NK-92 treated with Interleukin-12 subunit alpha and Interleukin-12 subunit beta, amount 100 ng/mL, for 24 hours (cell line): ENCODE measurements around the gene CUL9.
A peak's percentile ranks its signal among the peaks of the same experiment; 100 is the strongest.

Experiments used
- DNase-seq: peaks from one replicate; lab custom pipeline; 2025; lab: John Stamatoyannopoulos, UW

Gene CUL9

DNA sequence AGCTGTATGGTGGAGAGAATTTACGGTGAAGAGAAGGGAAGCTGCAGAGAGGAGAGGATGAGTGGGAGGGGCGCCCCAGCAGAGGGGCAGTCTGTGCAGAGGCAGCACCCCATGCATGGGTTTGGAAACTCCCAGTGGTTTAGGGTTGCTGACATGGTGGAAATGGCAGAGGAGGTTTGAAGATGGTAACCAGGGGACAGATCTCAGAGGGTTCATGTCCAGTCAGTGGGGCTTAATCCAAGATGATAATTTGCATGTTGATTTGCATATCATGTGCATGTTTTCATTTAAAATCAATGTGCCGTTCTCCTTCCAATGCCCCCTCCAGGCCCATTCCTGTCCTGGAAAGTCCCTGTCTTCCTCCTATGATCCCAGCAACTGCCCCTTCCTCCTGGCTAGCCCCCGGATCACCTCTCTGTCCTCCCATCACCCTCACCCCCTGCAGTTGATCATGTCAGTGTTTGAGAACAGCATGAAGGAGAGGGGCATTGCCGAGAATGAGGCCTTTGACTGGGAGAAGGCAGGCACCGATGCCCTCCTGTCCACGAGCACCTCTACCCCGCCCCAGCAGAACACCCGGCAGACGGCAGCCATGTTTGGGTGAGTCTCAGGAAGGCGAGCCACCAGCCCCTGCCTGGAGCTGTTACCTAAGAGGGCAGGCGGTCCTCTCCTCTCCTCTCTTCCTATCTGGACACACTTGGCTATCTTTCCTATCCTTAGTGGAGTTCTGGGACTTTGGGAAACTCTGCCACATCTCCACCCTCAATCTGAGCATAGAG, 75.6 kb downstream of the CUL9 start:
- no peak for DNase-seq

DNA sequence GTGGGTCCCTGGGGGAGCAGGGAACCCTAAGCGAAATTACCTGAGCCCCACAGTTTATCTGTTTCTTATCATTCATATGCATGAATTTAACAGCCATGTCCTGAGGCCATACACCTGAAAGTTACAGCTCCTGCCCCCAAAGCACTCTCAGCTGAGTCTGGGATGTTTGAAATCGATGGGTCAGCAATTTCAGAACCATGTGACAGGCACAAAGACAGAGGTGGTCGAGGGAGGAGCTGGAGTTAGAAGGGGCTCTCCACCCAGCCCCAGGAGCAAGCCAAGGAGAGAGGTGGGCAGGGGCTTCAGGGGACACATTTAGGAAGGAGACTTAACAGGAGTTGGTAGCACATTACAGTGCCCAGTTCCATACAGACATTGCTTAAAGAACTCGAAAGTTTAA, 76.2 kb downstream of the CUL9 start:
- no peak for DNase-seq

DNA sequence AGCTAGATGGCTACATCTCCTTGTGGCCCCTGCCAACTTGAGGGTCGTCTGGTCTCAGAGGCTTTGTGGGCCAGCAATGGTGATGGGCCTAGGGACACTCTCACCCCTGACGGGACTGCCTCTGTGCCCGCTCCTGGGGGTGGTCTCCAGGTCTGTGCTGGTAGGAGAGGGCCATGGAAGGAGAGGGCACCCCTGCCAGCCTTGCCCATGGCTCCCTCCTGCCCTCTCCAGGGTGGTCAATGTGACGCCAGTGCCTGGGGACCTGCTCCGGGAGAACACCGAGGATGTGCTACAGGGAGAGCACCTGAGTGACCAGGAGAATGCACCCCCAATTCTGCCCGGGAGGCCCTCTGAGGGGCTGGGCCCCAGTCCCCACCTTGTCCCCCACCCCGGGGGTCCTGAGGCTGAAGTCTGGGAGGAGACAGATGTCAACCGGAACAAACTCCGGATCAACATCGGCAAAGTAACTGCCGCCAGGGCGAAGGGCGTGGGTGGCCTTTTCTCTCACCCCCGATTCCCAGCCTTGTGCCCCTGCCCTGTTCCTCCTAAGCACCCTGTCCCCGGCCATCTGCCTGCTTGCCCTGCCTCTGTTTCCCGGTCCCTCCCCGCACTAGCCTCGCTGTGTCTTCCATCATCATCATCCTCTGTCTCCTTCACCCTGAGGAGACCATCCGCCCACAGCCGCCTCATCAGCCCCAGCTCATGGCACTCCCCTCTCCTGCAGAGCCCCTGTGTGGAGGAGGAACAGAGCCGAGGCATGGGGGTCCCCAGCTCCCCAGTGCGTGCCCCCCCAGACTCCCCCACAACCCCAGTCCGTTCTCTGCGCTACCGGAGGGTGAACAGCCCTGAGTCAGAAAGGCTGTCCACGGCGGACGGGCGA, 77.1 kb downstream of the CUL9 start:
- DNase-seq = no peak

DNA sequence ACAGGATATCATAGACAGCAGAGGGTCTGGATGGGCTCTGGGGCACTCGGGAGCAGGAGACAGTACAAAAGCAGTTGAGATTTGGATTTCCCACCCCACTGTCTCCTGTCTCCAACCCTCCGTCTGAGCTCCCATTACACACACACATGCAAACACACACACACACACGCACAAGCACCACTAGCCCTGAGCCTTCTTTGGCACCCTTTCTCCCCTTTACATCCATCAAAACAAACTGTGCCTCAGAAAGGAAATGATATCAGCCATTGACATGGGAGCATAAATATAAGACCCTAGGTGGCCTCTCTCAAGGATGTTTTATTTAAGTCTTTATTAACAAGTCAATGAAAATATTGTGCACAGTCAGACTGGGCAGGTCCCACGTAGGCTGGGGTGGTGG, 78.8 kb downstream of the CUL9 start:
- no peak for DNase-seq

GRCh38 chr6:43261198-43261597, 79.2 kb downstream of the CUL9 start:
- DNase-seq = no peak

DNA sequence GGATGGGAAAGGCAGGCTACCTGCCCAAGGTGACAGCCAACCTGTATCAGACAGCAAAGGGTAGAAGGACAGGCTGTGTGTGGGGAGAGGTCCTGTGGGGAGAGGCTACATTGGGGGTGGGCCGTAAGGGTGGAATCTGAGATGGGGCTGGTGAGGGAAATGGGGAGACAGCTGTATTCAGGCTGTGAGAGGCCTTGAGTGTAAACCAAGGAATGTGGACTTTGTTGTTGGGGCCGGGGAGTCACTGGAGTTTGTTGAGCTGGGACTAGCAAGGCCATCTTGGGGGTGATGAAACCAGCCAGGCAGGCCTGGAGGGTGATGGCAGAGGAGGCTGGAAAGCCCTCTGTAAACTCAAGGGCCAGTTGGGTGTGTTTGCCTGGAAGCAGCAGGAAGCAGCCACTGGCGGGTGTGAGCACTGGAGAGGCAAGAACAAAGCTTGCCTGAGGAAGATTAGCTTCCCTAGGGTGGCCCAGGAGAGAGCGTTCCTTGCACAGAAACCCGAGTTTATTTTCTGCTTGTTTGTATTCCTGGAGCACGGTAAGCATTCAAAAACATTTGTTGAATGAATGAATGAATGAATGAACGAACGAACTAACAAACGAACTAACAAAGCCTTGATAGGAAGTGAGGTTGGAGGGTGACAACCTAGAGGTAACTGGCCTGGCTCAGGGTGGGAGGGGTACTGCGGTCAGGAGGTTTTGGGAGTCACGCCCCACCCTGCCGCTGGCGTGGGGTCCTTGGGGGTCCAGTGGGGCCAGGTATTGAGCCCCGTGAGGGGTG, 80.2 kb downstream of the CUL9 start:
- no peak for DNase-seq

DNA sequence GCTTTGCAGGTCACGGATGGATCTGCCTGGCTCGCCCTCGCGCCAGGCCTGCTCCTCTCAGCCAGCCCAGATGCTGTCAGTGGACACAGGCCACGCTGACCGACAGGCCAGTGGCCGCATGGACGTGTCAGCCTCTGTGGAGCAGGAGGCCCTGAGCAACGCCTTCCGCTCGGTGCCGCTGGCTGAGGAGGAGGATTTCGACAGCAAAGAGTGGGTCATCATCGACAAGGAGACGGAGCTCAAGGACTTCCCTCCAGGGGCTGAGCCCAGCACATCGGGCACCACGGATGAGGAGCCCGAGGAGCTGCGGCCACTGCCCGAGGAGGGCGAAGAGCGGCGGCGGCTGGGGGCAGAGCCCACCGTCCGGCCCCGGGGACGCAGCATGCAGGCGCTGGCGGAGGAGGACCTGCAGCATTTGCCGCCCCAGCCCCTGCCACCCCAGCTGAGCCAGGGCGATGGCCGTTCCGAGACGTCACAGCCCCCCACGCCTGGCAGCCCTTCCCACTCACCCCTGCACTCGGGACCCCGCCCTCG, 80.9 kb downstream of the CUL9 start:
- no peak for DNase-seq

DNA sequence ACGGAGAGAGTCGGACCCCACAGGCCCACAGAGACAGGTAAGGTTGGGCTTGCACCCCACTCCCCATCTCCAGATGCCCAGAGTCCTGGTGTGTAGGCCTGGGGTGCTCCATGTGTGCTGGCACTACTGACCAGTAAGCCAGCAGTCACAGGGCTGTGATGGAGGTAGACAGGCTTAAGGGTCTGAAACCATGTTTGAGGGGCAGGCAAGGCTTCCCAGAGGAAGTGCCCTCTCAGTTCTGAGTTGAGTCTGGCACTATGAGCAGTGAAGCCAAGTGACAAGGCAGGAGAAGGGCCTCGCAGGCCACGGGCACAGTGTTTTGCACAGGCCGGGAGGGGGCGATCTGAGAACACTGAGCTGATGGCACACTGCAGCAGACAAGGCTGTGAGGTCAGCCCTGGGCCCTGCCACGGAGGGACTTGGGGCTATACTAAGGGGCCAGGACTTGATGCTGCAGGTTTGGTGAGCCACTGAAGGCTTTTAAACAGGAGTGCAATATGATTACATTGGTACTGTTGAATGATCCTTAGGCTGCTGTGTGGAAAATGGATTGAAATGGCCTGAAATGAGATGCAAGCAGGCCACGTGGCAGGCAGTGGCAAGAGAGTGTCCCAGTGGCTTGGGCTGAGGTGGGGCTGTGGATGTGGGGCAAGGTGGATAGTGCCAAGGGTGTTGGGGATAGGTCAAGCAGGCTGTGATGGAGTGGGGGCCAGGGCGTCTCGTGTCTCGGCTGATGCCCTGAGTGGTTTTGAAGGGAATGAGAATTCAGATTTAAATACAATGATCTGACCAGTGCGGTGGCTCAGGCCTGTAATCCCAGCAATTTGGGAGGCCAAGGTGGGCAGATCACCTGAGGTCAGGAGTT, 81.5 kb downstream of the CUL9 start:
- DNase-seq = peak; percentile 61

DNA sequence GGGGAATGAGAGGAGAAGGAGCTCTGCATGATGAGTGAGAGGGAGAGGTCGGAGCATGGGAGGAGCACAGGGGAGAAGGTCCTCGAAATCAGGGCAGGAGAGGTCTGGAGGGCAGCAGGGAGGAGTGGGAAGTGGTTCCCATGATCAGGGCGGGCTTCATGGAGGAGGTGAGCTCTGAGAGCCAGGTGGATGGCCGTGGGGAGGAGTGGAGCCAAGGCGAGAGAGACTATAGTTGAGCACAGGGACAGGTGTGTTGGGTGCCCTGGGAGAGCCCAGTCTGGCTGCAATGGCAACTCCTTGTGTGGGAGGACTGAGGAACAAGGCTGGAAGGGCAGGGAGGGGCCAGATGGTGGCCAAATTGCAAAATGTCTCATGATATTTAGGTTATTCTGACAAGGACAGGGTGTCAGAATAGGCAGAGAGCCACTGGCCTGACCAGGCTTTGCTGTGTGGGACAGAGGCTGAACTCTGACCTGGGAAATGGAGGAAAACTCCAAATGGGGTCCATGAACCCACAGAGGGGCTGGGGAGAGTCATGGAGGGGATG, 82.7 kb downstream of the CUL9 start:
- no peak for DNase-seq

DNA sequence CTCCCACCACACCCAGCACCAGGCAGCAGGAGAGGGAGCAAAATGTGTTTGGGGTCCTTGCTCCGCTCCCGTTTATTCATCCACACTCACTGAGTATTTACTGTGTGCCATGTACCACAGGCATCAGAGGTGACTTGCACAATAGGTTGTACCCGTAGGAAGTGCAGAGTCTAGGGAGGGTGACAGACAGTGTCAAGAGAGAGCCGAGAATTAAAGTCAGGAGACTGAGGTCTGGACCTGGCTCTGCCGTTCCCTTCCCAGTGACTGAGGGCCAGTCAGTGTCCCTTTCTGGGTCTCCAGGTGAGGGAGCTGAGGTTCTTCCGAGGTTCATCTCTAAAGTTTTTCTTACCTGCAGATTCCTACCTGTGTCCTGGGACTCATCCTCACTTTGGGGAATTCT, 83.6 kb downstream of the CUL9 start:
- no peak for DNase-seq

GRCh38 chr6:43267619-43268354, 85.8 kb downstream of the CUL9 start:
- no peak for DNase-seq

DNA sequence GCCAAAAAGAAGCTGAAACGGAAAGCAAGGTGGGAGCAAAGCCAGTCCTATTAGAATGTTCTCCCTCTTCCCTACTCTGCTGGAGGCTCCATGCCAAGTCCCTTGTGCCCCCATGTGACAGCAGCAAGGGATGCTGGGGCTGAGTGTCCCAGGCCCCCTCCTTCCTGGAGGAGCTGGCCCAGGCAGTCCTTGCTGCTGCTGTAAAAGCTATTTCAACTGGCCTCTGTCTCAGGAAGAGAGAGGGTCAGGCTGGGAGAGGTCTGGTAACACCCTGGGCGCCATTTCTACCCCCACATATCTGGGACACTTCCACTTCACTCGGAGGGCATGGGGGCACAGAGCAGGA, 86.3 kb downstream of the CUL9 start:
- no peak for DNase-seq

GRCh38 chr6:43268782-43269272, 86.8 kb downstream of the CUL9 start:
- DNase-seq = no peak

DNA sequence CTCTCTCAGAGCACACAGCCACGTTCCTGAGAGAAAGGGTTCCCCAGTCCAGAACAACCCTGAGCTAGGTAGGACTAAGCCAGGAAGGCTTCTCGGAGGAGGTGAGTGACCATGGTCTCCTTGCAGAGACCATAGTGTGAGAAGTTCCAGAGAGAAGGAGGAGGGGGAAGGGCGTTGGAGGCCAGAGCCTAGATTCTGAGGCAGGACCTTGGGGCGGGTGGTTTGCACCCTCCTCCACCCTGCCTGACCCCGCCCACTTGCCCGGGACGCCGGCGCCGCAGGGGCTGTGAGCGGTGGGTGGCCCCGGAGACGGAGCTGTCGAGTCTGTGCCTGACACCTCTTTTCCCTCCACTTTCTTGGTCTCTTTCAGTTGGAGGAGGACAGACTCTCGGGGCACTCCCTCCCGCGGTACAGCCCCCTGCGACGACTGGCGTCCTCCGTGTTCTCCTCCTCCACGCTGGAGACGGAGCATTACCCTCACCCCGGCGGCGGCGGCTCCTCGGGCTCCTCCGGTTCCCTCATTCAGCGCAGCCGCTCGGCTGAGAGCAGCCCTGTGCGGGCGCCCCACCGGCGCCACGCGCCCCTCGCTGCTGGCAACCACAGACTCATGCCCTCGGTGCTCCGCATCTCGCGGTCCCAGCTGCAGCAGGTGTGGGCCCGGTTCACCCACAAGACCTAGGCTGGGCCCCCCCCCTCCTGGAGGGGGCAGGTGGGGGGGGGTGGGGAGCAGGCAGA, 87.4 kb downstream of the CUL9 start:
- DNase-seq = no peak

DNA sequence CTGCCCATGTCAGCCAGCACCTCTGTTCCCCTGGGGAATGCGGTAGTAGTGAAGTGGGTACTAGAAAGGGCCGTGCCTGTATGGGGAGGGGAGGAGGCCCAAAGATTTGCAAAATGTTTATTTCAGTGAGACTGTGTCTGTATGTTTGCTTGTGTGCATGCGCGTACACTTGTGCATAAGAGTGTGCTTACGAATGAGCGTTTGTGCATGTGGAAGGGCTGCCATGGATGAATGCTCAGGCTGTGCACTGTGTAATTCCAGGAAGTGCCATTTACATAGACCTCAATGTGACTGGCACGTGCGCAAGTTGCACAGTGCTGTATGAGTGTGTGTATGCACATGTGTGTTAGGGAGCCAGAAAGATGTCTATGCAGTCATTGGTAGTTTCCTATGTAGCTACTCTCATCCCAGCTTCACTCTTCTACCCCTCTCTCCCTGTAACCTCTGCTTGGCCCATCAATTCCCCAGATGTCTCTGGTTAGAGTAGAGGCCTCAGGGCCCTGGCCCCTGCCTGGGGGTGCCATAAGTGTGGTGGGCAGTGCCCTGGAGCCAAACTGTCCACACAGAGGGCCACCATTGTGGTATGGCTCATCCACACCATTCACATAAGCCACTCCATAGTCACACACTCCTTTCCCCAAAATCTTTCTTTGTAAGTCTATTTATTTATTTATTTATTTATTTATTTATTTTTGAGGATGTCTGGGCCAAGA, 89.3 kb downstream of the CUL9 start:
- DNase-seq = no peak

DNA sequence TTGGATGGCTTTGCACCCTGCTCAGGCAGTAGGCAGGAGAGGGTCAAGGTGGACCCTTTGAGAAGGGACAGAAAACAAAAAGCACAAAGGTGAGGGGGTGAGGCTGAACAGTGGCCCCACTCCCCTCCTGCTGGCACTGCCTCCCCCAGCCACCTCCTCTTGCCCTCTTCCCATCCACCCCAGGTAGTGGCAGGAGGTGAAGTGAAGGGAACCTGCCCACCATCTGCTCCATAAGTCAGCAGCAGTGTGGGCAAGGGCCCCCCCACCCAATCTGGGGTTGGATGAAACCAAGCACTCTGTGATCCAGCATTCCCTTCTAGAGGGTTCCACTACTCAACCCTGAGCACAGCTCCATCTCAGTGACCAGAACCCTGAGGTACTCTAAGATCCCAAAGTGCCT, 89.9 kb downstream of the CUL9 start:
- no peak for DNase-seq

DNA sequence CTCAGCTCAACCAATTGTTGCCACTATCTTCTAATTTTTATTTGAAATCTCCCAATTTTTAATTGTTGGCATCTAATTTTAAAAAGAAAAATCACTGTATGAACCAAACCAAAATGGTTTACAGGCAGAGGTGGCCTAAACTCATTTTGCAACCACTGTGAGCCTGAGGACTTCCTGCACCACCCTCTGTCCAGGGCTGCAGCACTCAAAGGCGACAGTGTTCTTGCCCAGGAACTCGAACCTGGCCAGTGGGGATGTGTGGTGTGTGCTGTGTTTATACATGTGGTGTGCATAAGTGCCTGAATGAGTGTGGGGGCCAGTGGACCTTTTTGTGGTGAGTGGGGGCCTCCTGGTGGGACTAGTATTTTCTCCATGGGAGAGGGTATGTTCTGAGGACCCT, 91.7 kb downstream of the CUL9 start:
- DNase-seq = no peak
